ENCODE results near the gene TTF2.
"Not testable (repeated sequence)": the region's sequence is repeated elsewhere in the genome, so short reads cannot be mapped to it uniquely, and the experiment has no call there.

Gene TTF2

DNA sequence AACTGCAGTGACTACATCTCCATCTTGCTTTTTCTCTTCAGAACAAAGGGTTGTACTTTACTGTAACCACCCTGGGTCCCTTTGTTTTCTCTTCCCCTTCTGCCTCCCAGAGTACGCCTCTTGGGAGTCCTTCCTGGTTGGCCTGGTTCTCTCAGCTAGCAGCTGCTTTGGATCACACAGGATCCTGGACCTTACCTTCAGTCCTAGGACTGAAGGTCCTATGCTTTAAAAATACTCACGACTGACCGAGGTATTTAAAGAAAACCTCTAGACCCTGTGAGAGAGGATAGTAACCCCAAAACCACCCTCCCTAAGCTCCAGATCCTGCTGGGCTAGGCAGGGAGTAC, 56.6 kb downstream of the TTF2 start:
- Histone ChIP-seq H3K36me3 (ENCODE audit: control insufficient read depth, insufficient read depth, low read length) (no peaks in the 10 kb centered on the region), H3K4me1 (ENCODE audit: control insufficient read depth, insufficient read depth, low read length, poor library complexity, severe bottlenecking) (no peaks in the 10 kb centered on the region), H3K4me3 (ENCODE audit: insufficient read depth, low read depth, low read length, poor library complexity, severe bottlenecking) (no peak overlapping the region), H3K27me3 (replicated peaks; ENCODE audit: control insufficient read depth, insufficient read depth, low read length, poor library complexity, severe bottlenecking) (no peaks in the 10 kb centered on the region), H3K9me3 (ENCODE audit: control insufficient read depth, low read length) (no peaks in the 10 kb centered on the region), H3K27ac (ENCODE audit: insufficient read depth, low read length, poor library complexity, severe bottlenecking) (no peak overlapping the region)
- no peak for DNase-seq

DNA sequence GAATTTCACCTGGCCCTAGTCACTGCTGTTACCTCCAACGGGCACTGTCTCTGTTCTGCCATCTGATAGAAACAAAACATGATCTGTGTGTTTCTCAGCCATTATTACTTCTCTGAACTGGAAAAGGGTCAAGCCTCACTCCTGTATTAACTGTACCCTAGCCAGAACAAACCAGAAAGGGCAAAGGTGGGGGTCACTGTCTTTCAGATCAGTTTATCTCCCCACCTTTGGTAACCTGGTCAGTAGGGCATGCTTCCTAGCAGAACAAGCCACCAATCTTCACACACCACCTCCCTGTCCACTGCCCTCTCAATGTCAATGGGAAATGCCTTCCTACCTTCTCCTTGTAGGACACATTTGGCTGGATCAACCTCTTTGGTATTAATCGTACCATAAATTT, 57.6 kb downstream of the TTF2 start:
- Histone ChIP-seq H3K36me3 (ENCODE audit: control insufficient read depth, insufficient read depth, low read length) (no peaks in the 10 kb centered on the region), H3K4me3 (ENCODE audit: insufficient read depth, low read depth, low read length, poor library complexity, severe bottlenecking) (no peak overlapping the region), H3K4me1 (ENCODE audit: control insufficient read depth, insufficient read depth, low read length, poor library complexity, severe bottlenecking) (no peaks in the 10 kb centered on the region), H3K9me3 (ENCODE audit: control insufficient read depth, low read length) (no peaks in the 10 kb centered on the region), H3K27ac (ENCODE audit: insufficient read depth, low read length, poor library complexity, severe bottlenecking) (no peak overlapping the region), H3K27me3 (replicated peaks; ENCODE audit: control insufficient read depth, insufficient read depth, low read length, poor library complexity, severe bottlenecking) (no peaks in the 10 kb centered on the region)
- DNase-seq, result no peak

DNA sequence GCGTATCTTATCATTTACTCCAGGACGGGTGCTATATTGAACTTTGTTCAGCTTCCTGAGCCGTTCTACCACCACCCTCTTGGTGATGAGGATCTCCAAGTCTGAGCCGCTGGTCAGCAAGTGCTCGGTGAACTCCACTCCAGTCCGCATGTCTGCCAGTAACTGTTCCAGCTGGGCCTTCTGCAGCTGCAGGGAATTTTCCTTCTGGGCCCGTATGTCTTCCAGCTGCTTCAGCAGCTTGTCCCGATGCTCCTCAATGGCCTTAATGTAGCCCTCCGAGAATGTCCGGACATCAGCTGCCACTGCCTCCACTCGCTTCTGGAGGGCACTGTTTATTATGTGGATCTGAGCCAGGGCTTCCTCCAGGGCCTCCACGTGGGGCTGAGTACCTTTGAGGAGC, 58.0 kb downstream of the TTF2 start:
- H3K4me3 ChIP-seq (ENCODE audit: insufficient read depth, low read depth, low read length, poor library complexity, severe bottlenecking), result no peak overlapping the region
- no peaks in the 10 kb centered on the region for H3K9me3 ChIP-seq (ENCODE audit: control insufficient read depth, low read length)
- H3K36me3 ChIP-seq (ENCODE audit: control insufficient read depth, insufficient read depth, low read length), result no peaks in the 10 kb centered on the region
- no peaks in the 10 kb centered on the region for H3K27me3 ChIP-seq (replicated peaks; ENCODE audit: control insufficient read depth, insufficient read depth, low read length, poor library complexity, severe bottlenecking)
- DNase-seq, result no peak
- H3K27ac ChIP-seq (ENCODE audit: insufficient read depth, low read length, poor library complexity, severe bottlenecking), result no peak overlapping the region
- no peaks in the 10 kb centered on the region for H3K4me1 ChIP-seq (ENCODE audit: control insufficient read depth, insufficient read depth, low read length, poor library complexity, severe bottlenecking)

DNA sequence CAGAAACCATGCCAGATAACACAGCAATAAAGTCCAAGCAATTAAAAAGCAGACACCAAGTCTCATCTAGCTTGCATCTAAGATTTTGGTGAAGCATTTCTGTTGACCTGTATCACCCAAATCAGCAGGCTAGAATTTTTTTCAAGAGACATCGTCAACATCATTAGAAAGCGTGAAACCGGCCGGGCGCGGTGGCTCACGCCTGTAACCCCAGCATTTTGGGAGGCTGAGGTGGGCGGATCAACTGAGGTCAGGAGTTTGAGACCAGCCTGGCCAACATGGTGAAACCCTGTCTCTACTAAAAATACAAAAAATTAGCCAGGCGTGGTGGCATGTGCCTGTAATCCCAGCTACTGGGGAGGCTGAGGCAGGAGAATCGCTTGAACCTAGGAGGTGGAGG, 59.0 kb downstream of the TTF2 start:
- H3K4me1 ChIP-seq (ENCODE audit: control insufficient read depth, insufficient read depth, low read length, poor library complexity, severe bottlenecking); H3K27ac ChIP-seq (ENCODE audit: insufficient read depth, low read length, poor library complexity, severe bottlenecking); H3K36me3 ChIP-seq (ENCODE audit: control insufficient read depth, insufficient read depth, low read length); DNase-seq; H3K9me3 ChIP-seq (ENCODE audit: control insufficient read depth, low read length); H3K27me3 ChIP-seq (replicated peaks; ENCODE audit: control insufficient read depth, insufficient read depth, low read length, poor library complexity, severe bottlenecking); H3K4me3 ChIP-seq (ENCODE audit: insufficient read depth, low read depth, low read length, poor library complexity, severe bottlenecking): not testable (repeated sequence)

DNA sequence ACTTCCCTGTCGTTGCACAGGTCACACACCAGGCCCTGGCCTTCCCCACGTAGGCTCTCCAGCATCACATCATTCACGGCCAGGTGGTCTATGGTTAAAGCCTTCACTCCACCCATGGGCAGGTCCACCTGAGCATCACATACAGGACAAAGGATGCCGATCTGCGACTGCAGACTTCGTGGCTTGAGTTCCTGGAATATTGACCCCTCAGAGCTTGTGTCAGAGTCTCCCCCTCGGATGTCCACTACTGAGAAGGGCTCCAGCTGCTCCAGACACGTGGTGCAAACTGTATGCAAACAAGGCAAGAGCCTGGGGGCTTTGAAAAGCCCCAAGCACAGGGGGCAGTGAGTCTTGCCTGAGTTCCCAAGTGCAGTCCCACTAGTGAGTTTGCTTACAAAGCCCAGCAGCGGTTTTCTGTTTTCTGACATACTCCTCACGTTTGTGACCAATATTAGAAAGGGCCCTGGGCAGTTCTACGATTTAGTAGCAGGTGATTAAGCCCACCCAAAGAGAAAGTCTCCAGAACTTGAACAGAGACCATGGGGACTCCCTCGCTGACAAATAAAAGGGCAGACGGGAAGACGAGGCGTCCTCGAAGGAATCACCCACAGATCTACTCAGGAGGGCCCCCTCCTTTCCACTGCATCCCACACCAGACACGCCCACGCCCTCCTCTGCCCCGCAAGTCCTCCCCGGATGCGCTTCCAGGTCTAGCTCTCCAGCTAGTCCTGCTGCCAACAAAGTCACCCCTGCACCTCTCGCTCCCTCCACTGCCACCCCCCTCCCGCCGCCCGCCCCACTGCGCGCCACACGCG, 60.9 kb downstream of the TTF2 start:
- Histone ChIP-seq H3K4me3 (ENCODE audit: insufficient read depth, low read depth, low read length, poor library complexity, severe bottlenecking) (peak overlapping the region; percentile 61), H3K27ac (ENCODE audit: insufficient read depth, low read length, poor library complexity, severe bottlenecking) (no peak overlapping the region)
- DNase-seq, result no peak

DNA sequence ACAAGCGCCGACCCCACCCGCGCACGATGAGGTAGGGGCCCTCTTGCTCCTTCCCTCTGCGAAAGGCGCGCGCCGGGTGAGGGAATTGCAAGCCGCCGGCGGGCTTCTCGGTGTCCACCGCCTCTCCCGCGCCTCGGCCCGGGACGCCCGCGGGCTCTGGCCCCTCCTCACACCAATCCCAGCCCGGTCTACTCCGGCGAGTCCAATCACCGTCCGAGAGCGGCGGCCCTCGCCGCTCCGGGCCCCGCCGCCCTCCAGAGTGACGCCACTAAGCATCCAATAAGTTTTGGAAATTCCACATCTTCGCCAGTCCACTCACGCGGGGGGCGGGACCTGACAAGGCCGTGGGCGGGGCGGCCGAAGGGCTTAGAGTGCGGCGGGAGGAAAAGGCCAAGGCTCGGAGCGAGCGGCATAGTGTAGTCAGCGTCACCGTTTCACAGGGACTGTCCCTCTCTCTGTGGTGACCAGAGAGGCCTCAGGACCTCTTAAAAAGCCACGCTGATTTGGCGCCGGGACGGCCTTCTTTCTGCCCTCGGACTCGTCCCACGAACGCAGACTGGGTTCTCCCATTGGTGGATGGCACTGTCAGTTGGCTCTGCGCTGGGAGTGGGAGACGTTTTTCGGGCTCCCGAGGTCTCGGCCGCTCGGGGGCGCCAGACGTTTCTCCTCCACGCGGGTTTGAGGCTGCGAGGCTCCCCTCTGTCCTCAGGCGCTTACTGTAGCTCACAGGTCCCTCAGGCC, 61.6 kb downstream of the TTF2 start, which contains the start of gene TRIM45:
Gene TRIM45, minus strand, starts transcription at position 161 of the 741 bp plus-strand sequence. CDS start 548 bp downstream, outside the sequence.
- H3K36me3 ChIP-seq (ENCODE audit: control insufficient read depth, insufficient read depth, low read length), result no peaks in the 10 kb centered on the region
- peak; percentile 60 to 74 (median 72) for DNase-seq
- no peaks in the 10 kb centered on the region for H3K4me1 ChIP-seq (ENCODE audit: control insufficient read depth, insufficient read depth, low read length, poor library complexity, severe bottlenecking)
- H3K27ac ChIP-seq (ENCODE audit: insufficient read depth, low read length, poor library complexity, severe bottlenecking), result peak within 1 kb of the TSS; percentile 10
- H3K27me3 ChIP-seq (replicated peaks; ENCODE audit: control insufficient read depth, insufficient read depth, low read length, poor library complexity, severe bottlenecking), result no peaks in the 10 kb centered on the region
- H3K4me3 ChIP-seq (ENCODE audit: insufficient read depth, low read depth, low read length, poor library complexity, severe bottlenecking), result peak within 1 kb of the TSS; percentile 61
- H3K9me3 ChIP-seq (ENCODE audit: control insufficient read depth, low read length), result no peaks in the 10 kb centered on the region

More for the DNA sequence above, 60.9 kb downstream of the TTF2 start:
- Histone ChIP-seq H3K27me3 (replicated peaks; ENCODE audit: control insufficient read depth, insufficient read depth, low read length, poor library complexity, severe bottlenecking) (no peaks in the 10 kb centered on the region), H3K9me3 (ENCODE audit: control insufficient read depth, low read length) (no peaks in the 10 kb centered on the region), H3K4me1 (ENCODE audit: control insufficient read depth, insufficient read depth, low read length, poor library complexity, severe bottlenecking) (no peaks in the 10 kb centered on the region), H3K36me3 (ENCODE audit: control insufficient read depth, insufficient read depth, low read length) (no peaks in the 10 kb centered on the region)

DNA sequence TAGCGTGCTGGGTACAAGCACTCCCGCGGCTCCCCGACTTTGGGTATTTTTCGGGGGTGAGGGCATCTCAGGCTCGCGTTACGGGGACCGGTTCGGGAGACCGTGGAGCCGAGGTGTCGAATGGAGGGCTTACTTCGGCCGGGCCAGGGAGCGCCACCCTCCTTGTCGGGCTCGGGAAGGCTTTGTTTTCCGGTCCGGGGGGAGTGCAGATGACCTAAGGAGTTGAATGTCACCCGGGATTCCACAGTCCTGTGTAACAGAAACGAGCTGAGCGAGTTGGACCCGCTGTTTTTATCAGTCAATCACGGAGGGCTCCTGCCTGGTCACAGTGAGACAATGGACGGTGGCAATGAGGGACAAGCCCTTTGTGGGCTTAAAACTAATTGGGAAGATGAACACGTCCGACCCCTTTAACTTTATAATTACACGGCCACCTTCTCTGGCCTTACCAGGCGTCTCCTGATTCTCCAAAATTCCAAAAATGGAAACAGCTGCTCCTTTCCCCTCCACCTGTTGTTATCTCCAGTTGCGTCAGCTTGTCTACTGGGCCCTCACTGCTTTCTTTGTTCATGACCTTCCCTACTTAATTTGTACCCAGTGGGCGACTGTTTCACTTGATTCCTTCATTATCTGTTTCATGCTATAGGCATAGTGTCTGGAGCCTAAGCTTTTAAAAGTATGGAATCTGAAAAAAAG, 62.4 kb downstream of the TTF2 start:
- no peak for DNase-seq
- Histone ChIP-seq H3K9me3 (ENCODE audit: control insufficient read depth, low read length) (no peaks in the 10 kb centered on the region), H3K4me3 (ENCODE audit: insufficient read depth, low read depth, low read length, poor library complexity, severe bottlenecking) (peak overlapping the region; percentile 61), H3K27ac (ENCODE audit: insufficient read depth, low read length, poor library complexity, severe bottlenecking) (no peak overlapping the region), H3K4me1 (ENCODE audit: control insufficient read depth, insufficient read depth, low read length, poor library complexity, severe bottlenecking) (no peaks in the 10 kb centered on the region), H3K27me3 (replicated peaks; ENCODE audit: control insufficient read depth, insufficient read depth, low read length, poor library complexity, severe bottlenecking) (no peaks in the 10 kb centered on the region), H3K36me3 (ENCODE audit: control insufficient read depth, insufficient read depth, low read length) (no peaks in the 10 kb centered on the region)

DNA sequence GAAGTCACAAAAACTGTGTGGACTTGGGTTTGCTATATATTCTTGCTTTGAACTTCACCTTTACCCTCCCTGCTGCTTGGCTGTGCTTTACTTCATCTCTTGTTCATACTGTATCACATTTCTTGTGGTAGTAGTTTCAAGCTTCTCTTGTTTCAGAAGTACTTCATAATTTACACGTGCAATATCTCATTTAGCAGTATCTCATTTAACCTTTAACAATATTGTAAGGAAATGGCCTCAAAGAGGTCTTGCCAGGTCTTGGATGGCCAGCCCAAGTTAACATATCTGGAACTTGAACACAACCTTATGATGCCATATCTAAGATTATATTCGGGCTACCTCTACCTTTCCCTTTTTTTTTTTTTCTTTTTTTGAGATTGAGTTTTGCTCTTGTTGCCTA, 63.1 kb downstream of the TTF2 start:
- Histone ChIP-seq H3K4me3 (ENCODE audit: insufficient read depth, low read depth, low read length, poor library complexity, severe bottlenecking) (no peak overlapping the region), H3K36me3 (ENCODE audit: control insufficient read depth, insufficient read depth, low read length) (no peaks in the 10 kb centered on the region), H3K27me3 (replicated peaks; ENCODE audit: control insufficient read depth, insufficient read depth, low read length, poor library complexity, severe bottlenecking) (no peaks in the 10 kb centered on the region), H3K9me3 (ENCODE audit: control insufficient read depth, low read length) (no peaks in the 10 kb centered on the region), H3K27ac (ENCODE audit: insufficient read depth, low read length, poor library complexity, severe bottlenecking) (no peak overlapping the region), H3K4me1 (ENCODE audit: control insufficient read depth, insufficient read depth, low read length, poor library complexity, severe bottlenecking) (no peaks in the 10 kb centered on the region)
- DNase-seq, result no peak

DNA sequence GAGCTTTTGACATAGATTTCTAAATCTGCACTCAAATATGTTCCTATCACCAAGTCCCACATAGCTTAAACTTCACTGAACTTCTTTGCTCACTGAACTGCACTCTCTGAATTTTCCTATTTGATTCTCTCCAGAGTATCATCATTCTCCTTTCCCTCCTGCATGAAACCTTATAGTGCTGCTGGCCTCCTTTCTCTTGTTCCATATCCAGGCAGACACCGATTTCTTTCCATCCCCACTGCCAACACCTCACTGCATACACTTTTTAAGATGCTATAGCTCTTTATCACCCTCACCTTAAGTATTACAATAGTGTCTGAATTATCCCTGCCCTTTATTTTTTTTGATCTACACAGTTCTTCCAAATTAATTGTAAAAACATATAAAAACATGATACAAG, 64.5 kb downstream of the TTF2 start:
- no peaks in the 10 kb centered on the region for H3K9me3 ChIP-seq (ENCODE audit: control insufficient read depth, low read length)
- H3K27me3 ChIP-seq (replicated peaks; ENCODE audit: control insufficient read depth, insufficient read depth, low read length, poor library complexity, severe bottlenecking), result no peaks in the 10 kb centered on the region
- no peaks in the 10 kb centered on the region for H3K36me3 ChIP-seq (ENCODE audit: control insufficient read depth, insufficient read depth, low read length)
- no peak overlapping the region for H3K27ac ChIP-seq (ENCODE audit: insufficient read depth, low read length, poor library complexity, severe bottlenecking)
- H3K4me3 ChIP-seq (ENCODE audit: insufficient read depth, low read depth, low read length, poor library complexity, severe bottlenecking), result no peak overlapping the region
- DNase-seq, result no peak
- H3K4me1 ChIP-seq (ENCODE audit: control insufficient read depth, insufficient read depth, low read length, poor library complexity, severe bottlenecking), result no peaks in the 10 kb centered on the region

DNA sequence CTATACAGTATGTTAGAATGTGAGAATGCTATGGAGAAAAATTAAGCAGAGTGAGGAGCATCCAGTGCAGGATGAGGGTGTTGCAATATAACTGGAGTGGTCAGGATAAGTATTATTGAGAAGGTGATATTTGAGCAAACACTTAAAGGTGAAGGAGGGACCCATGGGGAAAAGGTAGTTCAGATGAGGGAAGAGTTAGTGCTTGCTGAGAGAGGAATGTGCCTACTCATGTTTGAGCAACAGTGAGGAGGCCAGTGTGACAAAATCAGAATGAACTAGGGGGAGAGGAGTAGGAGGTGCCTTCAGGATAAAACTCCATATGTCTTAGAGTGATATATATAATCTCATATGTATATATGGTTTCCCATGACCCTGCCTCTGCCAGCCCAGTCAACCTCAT, 67.7 kb downstream of the TTF2 start:
- H3K9me3 ChIP-seq (ENCODE audit: control insufficient read depth, low read length), result no peaks in the 10 kb centered on the region
- no peaks in the 10 kb centered on the region for H3K27me3 ChIP-seq (replicated peaks; ENCODE audit: control insufficient read depth, insufficient read depth, low read length, poor library complexity, severe bottlenecking)
- H3K36me3 ChIP-seq (ENCODE audit: control insufficient read depth, insufficient read depth, low read length), result no peaks in the 10 kb centered on the region
- H3K27ac ChIP-seq (ENCODE audit: insufficient read depth, low read length, poor library complexity, severe bottlenecking), result no peak overlapping the region
- DNase-seq, result no peak
- no peaks in the 10 kb centered on the region for H3K4me1 ChIP-seq (ENCODE audit: control insufficient read depth, insufficient read depth, low read length, poor library complexity, severe bottlenecking)
- H3K4me3 ChIP-seq (ENCODE audit: insufficient read depth, low read depth, low read length, poor library complexity, severe bottlenecking), result no peak overlapping the region

All from effector memory CD4-positive, alpha-beta T cell (primary cell).